GM23338 (cell line): ENCODE measurements around the gene ADGRG6.

Experiments used
- CTCF ChIP-seq, 2 experiments: fragments of 200-600 bp in 1 of 2; sonication (generic) in 1 of 2; conservative IDR thresholded peaks; 2 replicates each; pipeline versions ENCODE4 v1.5.1 to v1.6.1; 2016 to 2017; ENCODE audit warnings: antibody characterized with exemption in 2 of 2, low read depth in 2 of 2, mild to moderate bottlenecking in 2 of 2, moderate library complexity in 1 of 2
- EZH2 ChIP-seq: fragments of 200-600 bp; sonication (generic); IDR thresholded peaks from one replicate; pipeline ENCODE4 v1.8.0; 2017; ENCODE audit warnings: antibody characterized with exemption, mild to moderate bottlenecking, low read depth; ENCODE audit not compliant: unreplicated experiment
- EZH2phosphoT487 ChIP-seq: fragments of 200-600 bp; sonication (generic); IDR thresholded peaks from one replicate; pipeline ENCODE4 v1.8.1; 2018; ENCODE audit warnings: antibody characterized with exemption; ENCODE audit not compliant: unreplicated experiment
- POLR2AphosphoS5 ChIP-seq: IDR thresholded peaks from 2 replicates; pipeline ENCODE4 v1.6.1; 2016; ENCODE audit warnings: antibody characterized with exemption, low read depth

GRCh38 chr6:142304241-142304640 lies 2.4 kb downstream of the ADGRG6 start:
- TF ChIP-seq EZH2 (no peak), POLR2AphosphoS5 (no peak), CTCF (conservative IDR thresholded peaks at IDR 0.05; ENCODE audit: low read depth in 2 of 2) (no peak), EZH2phosphoT487 (no peak)
